ENCODE data around the gene EPN2. TPM values are rescaled to one million over a fixed set of nuclear protein-coding genes. Genes with fewer than 3 reads are reported as not detected.

The EPN2 gene
- total RNA-seq, 1 donor = 18.1 TPM

GRCh38 chr17:19265755-19266154 is 28.6 kb downstream of the EPN2 start:
- Histone ChIP-seq H4K20me1 (ENCODE audit: insufficient read depth, low read length) (peaks cover 67% of the 10 kb centered on the region), H3K4me1 (ENCODE audit: insufficient read depth, low read length) (peaks cover 40% of the 10 kb centered on the region), H3K27ac (ENCODE audit: low read depth, low read length) (no peak overlapping the region)

DNA sequence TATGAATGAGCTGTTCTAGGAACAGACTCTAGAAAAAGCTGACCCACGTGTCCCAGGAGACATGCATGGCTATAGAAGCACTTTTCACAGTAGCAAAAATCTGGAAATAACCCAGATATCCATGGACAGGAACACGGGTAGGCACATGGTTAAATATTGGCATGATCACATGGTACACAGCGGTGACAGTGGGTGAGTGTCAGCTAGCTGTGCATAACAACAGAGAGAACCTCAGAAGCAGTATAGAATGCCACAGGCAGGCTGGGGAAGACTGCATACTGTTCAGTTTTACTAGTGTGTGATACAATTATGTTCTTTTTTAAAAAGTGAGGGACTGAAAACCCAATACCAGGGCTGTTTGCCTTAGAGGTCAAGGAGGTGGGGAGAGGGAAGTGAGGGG is 31.4 kb downstream of the EPN2 start:
- Histone ChIP-seq H3K36me3 (ENCODE audit: insufficient read depth, low read length) (no peaks in the 10 kb centered on the region), H3K4me1 (ENCODE audit: insufficient read depth, low read length) (peaks cover 32% of the 10 kb centered on the region), H3K27me3 (ENCODE audit: insufficient read depth, low read length) (no peaks in the 10 kb centered on the region), H3K4me3 (ENCODE audit: insufficient read depth, low read length) (no peak overlapping the region), H3K79me2 (ENCODE audit: insufficient read depth, low read length) (peaks cover 91% of the 10 kb centered on the region), H4K20me1 (ENCODE audit: insufficient read depth, low read length) (peaks cover 83% of the 10 kb centered on the region), H3K4me2 (ENCODE audit: insufficient read depth, low read length) (no peak overlapping the region), H3K9me3 (ENCODE audit: low read depth, low read length) (no peaks in the 10 kb centered on the region), H3K27ac (ENCODE audit: low read depth, low read length) (no peak overlapping the region), H2AFZ (ENCODE audit: low read length) (no peak overlapping the region)
- no peak for TF ChIP-seq CTCF (IDR thresholded peaks at IDR 0.05; ENCODE audit: extremely low read depth, low read depth, low read length)
- DNase-seq (ENCODE audit: insufficient read length, low spot score, missing footprints) = no peak

More at GRCh38 chr17:19265755-19266154, 28.6 kb downstream of the EPN2 start:
- Histone ChIP-seq H3K36me3 (ENCODE audit: insufficient read depth, low read length) (no peaks in the 10 kb centered on the region), H3K9me3 (ENCODE audit: low read depth, low read length) (no peaks in the 10 kb centered on the region), H3K79me2 (ENCODE audit: insufficient read depth, low read length) (peaks cover 74% of the 10 kb centered on the region), H2AFZ (ENCODE audit: low read length) (no peak overlapping the region), H3K27me3 (ENCODE audit: insufficient read depth, low read length) (no peaks in the 10 kb centered on the region), H3K4me3 (ENCODE audit: insufficient read depth, low read length) (no peak overlapping the region), H3K4me2 (ENCODE audit: insufficient read depth, low read length) (no peak overlapping the region)
- DNase-seq (ENCODE audit: insufficient read length, low spot score, missing footprints) = peak; percentile 15
- no peak for TF ChIP-seq CTCF (IDR thresholded peaks at IDR 0.05; ENCODE audit: extremely low read depth, low read depth, low read length)

GRCh38 chr17:19269106-19269505 is 31.9 kb downstream of the EPN2 start:
- Histone ChIP-seq H3K4me2 (ENCODE audit: insufficient read depth, low read length) (no peak overlapping the region), H4K20me1 (ENCODE audit: insufficient read depth, low read length) (peaks cover 83% of the 10 kb centered on the region), H3K36me3 (ENCODE audit: insufficient read depth, low read length) (peaks cover 1% of the 10 kb centered on the region), H3K27ac (ENCODE audit: low read depth, low read length) (no peak overlapping the region), H3K27me3 (ENCODE audit: insufficient read depth, low read length) (no peaks in the 10 kb centered on the region), H3K4me1 (ENCODE audit: insufficient read depth, low read length) (peaks cover 29% of the 10 kb centered on the region), H3K79me2 (ENCODE audit: insufficient read depth, low read length) (peaks cover 95% of the 10 kb centered on the region), H3K9me3 (ENCODE audit: low read depth, low read length) (no peaks in the 10 kb centered on the region), H3K4me3 (ENCODE audit: insufficient read depth, low read length) (no peak overlapping the region), H2AFZ (ENCODE audit: low read length) (no peak overlapping the region)
- peak; percentile 44 for DNase-seq (ENCODE audit: insufficient read length, low spot score, missing footprints)
- no peak for TF ChIP-seq CTCF (IDR thresholded peaks at IDR 0.05; ENCODE audit: extremely low read depth, low read depth, low read length)

GRCh38 chr17:19269641-19270040 is 32.5 kb downstream of the EPN2 start:
- peaks cover 6% of the 10 kb centered on the region for H3K36me3 ChIP-seq (ENCODE audit: insufficient read depth, low read length)
- H3K27me3 ChIP-seq (ENCODE audit: insufficient read depth, low read length) = no peaks in the 10 kb centered on the region
- H2AFZ ChIP-seq (ENCODE audit: low read length) = no peak overlapping the region
- H3K27ac ChIP-seq (ENCODE audit: low read depth, low read length) = no peak overlapping the region
- H3K4me2 ChIP-seq (ENCODE audit: insufficient read depth, low read length) = no peak overlapping the region
- peaks cover 95% of the 10 kb centered on the region for H3K79me2 ChIP-seq (ENCODE audit: insufficient read depth, low read length)
- peaks cover 29% of the 10 kb centered on the region for H3K4me1 ChIP-seq (ENCODE audit: insufficient read depth, low read length)
- DNase-seq (ENCODE audit: insufficient read length, low spot score, missing footprints) = no peak
- peaks cover 83% of the 10 kb centered on the region for H4K20me1 ChIP-seq (ENCODE audit: insufficient read depth, low read length)
- no peak for TF ChIP-seq CTCF (IDR thresholded peaks at IDR 0.05; ENCODE audit: extremely low read depth, low read depth, low read length)
- H3K9me3 ChIP-seq (ENCODE audit: low read depth, low read length) = no peaks in the 10 kb centered on the region
- H3K4me3 ChIP-seq (ENCODE audit: insufficient read depth, low read length) = no peak overlapping the region

All from osteoblast (primary cell).